Measurements from ENCODE around the gene LINGO3. TPM values are rescaled to one million over a fixed set of nuclear protein-coding genes. Genes with fewer than 3 reads are reported as not detected.

The LINGO3 gene
- total and polyA plus RNA-seq, 2 experiments from 2014 or later = 0.29 to 0.45 TPM

DNA sequence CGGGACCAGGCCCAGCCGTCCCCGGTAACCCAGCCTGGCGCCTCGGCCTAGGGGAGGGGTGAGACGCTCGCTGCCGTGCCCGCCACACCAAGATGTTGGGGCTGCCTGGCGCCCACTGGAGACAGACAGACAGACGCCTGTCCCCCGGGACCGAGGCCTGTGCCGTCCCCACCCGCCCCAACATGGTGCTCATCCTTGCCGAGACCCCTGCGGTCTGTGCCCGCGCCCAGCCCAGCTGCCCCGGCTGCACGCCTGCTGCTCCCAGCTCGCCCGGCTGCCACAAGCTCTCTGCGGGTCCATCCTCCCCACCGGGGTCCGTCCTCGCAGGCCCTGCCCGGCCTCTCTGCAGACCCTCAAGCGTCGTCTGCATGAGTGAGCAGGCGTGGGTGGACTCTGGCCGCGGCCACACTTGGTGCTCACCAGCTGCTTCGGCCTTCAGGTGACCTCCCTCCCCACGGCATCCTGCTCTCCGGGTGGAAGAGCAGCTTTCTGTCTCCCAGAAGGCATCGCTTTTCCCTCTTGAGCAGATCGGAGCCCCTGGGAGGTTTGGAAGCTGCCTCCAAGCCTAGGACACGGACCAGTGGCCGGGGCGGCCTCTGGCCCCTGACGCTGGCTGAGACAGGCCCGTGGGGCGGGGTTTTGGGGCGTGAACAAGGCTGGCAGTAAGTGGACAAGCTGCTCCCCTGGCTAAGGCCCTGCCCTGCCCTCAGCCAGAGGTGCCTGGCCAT, 45.4 kb upstream of the LINGO3 start:
- Mint-ChIP-seq H3K27me3 (ENCODE audit: insufficient read depth, low read depth, poor library complexity) (peaks cover 7% of the 10 kb centered on the region), H3K4me1 (no peaks in the 10 kb centered on the region), H3K27ac (no peak overlapping the region), H3K9me3 (no peaks in the 10 kb centered on the region; the same call in 2 of the 3 replicates), H3K36me3 (ENCODE audit: low read depth) (no peaks in the 10 kb centered on the region), H3K4me3 (no peak overlapping the region)
- Histone ChIP-seq H3K79me2 (replicated peaks; ENCODE audit: insufficient read depth) (no peaks in the 10 kb centered on the region), H3K4me3 (no peak overlapping the region), H3K27ac (ENCODE audit: low read depth) (no peak overlapping the region), H3K4me2 (no peak overlapping the region), H3K27me3 (ENCODE audit: insufficient read depth) (no peaks in the 10 kb centered on the region), H3K36me3 (ENCODE audit: insufficient read depth) (no peaks in the 10 kb centered on the region), H2AFZ (no peak overlapping the region), H3F3A (replicated peaks; ENCODE audit: low read depth) (no peaks in the 10 kb centered on the region), H3K4me1 (ENCODE audit: insufficient read depth) (no peaks in the 10 kb centered on the region), H3K9me2 (ENCODE audit: insufficient read depth) (no peaks in the 10 kb centered on the region), H4K20me1 (replicated peaks; ENCODE audit: insufficient read depth) (no peaks in the 10 kb centered on the region)
- ATAC-seq (no peak), DNase-seq (ENCODE audit: low spot score) (no peak)
- TF ChIP-seq JUNB (IDR thresholded peaks at IDR 0.05; ENCODE audit: unreplicated experiment) = no peak

DNA sequence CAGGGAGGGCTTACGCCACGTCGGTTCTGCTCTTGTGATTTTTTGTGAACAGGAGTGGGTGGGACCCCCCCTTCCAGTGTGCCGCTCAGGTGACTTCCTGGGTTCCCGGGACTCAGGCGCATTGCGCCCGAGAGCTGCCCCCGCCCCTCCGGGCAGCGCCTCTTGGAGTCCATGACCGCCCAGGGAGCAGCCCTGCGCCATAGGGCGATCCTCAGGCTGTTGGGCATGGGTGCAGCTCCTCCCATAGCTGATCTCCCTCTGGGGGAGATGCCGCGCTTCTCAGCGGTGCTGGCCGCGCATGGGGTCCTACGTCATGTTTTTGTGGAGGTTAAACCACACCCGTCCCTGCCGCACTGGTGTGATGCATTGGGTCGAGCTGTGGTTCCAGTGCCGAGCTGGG, 44.2 kb upstream of the LINGO3 start:
- H4K20me1 ChIP-seq (replicated peaks; ENCODE audit: insufficient read depth) = no peaks in the 10 kb centered on the region
- H3K4me3 ChIP-seq = no peak overlapping the region
- no peaks in the 10 kb centered on the region for H3F3A ChIP-seq (replicated peaks; ENCODE audit: low read depth)
- no peaks in the 10 kb centered on the region for H3K4me1 ChIP-seq (ENCODE audit: insufficient read depth)
- H3K36me3 ChIP-seq (ENCODE audit: insufficient read depth) = no peaks in the 10 kb centered on the region
- H3K4me3 Mint-ChIP-seq = no peak overlapping the region
- no peaks in the 10 kb centered on the region for H3K4me1 Mint-ChIP-seq
- no peaks in the 10 kb centered on the region for H3K9me2 ChIP-seq (ENCODE audit: insufficient read depth)
- no peaks in the 10 kb centered on the region for H3K27me3 ChIP-seq (ENCODE audit: insufficient read depth)
- H3K4me2 ChIP-seq = no peak overlapping the region
- peaks cover 7% of the 10 kb centered on the region for H3K27me3 Mint-ChIP-seq (ENCODE audit: insufficient read depth, low read depth, poor library complexity)
- no peak overlapping the region for H3K27ac ChIP-seq (ENCODE audit: low read depth)
- no peak for ATAC-seq
- no peak overlapping the region for H3K27ac Mint-ChIP-seq
- no peaks in the 10 kb centered on the region for H3K79me2 ChIP-seq (replicated peaks; ENCODE audit: insufficient read depth)
- H2AFZ ChIP-seq = no peak overlapping the region
- no peaks in the 10 kb centered on the region for H3K9me3 Mint-ChIP-seq
- no peaks in the 10 kb centered on the region for H3K36me3 Mint-ChIP-seq (ENCODE audit: low read depth)
- no peak for DNase-seq (ENCODE audit: low spot score)
- TF ChIP-seq, protein P1, sequence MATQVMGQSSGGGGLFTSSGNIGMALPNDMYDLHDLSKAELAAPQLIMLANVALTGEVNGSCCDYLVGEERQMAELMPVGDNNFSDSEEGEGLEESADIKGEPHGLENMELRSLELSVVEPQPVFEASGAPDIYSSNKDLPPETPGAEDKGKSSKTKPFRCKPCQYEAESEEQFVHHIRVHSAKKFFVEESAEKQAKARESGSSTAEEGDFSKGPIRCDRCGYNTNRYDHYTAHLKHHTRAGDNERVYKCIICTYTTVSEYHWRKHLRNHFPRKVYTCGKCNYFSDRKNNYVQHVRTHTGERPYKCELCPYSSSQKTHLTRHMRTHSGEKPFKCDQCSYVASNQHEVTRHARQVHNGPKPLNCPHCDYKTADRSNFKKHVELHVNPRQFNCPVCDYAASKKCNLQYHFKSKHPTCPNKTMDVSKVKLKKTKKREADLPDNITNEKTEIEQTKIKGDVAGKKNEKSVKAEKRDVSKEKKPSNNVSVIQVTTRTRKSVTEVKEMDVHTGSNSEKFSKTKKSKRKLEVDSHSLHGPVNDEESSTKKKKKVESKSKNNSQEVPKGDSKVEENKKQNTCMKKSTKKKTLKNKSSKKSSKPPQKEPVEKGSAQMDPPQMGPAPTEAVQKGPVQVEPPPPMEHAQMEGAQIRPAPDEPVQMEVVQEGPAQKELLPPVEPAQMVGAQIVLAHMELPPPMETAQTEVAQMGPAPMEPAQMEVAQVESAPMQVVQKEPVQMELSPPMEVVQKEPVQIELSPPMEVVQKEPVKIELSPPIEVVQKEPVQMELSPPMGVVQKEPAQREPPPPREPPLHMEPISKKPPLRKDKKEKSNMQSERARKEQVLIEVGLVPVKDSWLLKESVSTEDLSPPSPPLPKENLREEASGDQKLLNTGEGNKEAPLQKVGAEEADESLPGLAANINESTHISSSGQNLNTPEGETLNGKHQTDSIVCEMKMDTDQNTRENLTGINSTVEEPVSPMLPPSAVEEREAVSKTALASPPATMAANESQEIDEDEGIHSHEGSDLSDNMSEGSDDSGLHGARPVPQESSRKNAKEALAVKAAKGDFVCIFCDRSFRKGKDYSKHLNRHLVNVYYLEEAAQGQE (IDR thresholded peaks at IDR 0.05; ENCODE audit: unreplicated experiment) = no peak
- TF ChIP-seq EZH2 (IDR thresholded peaks at IDR 0.05; ENCODE audit: low read depth, unreplicated experiment) (no peak), STAT1 (IDR thresholded peaks at IDR 0.05; ENCODE audit: unreplicated experiment) (no peak), EZH2phosphoT487 (IDR thresholded peaks at IDR 0.05; ENCODE audit: unreplicated experiment) (no peak), POLR2AphosphoS5 (IDR thresholded peaks at IDR 0.05; ENCODE audit: low read depth) (no peak)
- TF ChIP-seq, protein P2, sequence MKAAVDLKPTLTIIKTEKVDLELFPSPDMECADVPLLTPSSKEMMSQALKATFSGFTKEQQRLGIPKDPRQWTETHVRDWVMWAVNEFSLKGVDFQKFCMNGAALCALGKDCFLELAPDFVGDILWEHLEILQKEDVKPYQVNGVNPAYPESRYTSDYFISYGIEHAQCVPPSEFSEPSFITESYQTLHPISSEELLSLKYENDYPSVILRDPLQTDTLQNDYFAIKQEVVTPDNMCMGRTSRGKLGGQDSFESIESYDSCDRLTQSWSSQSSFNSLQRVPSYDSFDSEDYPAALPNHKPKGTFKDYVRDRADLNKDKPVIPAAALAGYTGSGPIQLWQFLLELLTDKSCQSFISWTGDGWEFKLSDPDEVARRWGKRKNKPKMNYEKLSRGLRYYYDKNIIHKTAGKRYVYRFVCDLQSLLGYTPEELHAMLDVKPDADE (IDR thresholded peaks at IDR 0.05) = no peak
- TF ChIP-seq, protein P3, sequence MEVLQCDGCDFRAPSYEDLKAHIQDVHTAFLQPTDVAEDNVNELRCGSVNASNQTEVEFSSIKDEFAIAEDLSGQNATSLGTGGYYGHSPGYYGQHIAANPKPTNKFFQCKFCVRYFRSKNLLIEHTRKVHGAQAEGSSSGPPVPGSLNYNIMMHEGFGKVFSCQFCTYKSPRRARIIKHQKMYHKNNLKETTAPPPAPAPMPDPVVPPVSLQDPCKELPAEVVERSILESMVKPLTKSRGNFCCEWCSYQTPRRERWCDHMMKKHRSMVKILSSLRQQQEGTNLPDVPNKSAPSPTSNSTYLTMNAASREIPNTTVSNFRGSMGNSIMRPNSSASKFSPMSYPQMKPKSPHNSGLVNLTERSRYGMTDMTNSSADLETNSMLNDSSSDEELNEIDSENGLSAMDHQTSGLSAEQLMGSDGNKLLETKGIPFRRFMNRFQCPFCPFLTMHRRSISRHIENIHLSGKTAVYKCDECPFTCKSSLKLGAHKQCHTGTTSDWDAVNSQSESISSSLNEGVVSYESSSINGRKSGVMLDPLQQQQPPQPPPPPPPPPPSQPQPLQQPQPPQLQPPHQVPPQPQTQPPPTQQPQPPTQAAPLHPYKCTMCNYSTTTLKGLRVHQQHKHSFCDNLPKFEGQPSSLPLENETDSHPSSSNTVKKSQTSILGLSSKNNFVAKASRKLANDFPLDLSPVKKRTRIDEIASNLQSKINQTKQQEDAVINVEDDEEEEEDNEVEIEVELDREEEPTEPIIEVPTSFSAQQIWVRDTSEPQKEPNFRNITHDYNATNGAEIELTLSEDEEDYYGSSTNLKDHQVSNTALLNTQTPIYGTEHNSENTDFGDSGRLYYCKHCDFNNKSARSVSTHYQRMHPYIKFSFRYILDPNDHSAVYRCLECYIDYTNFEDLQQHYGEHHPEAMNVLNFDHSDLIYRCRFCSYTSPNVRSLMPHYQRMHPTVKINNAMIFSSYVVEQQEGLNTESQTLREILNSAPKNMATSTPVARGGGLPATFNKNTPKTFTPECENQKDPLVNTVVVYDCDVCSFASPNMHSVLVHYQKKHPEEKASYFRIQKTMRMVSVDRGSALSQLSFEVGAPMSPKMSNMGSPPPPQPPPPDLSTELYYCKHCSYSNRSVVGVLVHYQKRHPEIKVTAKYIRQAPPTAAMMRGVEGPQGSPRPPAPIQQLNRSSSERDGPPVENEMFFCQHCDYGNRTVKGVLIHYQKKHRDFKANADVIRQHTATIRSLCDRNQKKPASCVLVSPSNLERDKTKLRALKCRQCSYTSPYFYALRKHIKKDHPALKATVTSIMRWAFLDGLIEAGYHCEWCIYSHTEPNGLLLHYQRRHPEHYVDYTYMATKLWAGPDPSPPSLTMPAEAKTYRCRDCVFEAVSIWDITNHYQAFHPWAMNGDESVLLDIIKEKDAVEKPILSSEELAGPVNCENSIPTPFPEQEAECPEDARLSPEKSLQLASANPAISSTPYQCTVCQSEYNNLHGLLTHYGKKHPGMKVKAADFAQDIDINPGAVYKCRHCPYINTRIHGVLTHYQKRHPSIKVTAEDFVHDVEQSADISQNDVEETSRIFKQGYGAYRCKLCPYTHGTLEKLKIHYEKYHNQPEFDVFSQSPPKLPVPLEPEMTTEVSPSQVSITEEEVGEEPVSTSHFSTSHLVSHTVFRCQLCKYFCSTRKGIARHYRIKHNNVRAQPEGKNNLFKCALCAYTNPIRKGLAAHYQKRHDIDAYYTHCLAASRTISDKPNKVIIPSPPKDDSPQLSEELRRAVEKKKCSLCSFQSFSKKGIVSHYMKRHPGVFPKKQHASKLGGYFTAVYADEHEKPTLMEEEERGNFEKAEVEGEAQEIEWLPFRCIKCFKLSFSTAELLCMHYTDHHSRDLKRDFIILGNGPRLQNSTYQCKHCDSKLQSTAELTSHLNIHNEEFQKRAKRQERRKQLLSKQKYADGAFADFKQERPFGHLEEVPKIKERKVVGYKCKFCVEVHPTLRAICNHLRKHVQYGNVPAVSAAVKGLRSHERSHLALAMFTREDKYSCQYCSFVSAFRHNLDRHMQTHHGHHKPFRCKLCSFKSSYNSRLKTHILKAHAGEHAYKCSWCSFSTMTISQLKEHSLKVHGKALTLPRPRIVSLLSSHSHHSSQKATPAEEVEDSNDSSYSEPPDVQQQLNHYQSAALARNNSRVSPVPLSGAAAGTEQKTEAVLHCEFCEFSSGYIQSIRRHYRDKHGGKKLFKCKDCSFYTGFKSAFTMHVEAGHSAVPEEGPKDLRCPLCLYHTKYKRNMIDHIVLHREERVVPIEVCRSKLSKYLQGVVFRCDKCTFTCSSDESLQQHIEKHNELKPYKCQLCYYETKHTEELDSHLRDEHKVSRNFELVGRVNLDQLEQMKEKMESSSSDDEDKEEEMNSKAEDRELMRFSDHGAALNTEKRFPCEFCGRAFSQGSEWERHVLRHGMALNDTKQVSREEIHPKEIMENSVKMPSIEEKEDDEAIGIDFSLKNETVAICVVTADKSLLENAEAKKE (CRISPR knock-in tag; IDR thresholded peaks at IDR 0.05) = no peak

Data from GM23338 (cell line).